RWPE1 (cell line): Measurements from ENCODE around the gene DTX3.
"Not testable (repeated sequence)": the region's sequence is repeated elsewhere in the genome, so short reads cannot be mapped to it uniquely, and the experiment has no call there.

Source experiments
- CTCF ChIA-PET: fragments of 350-600 bp; sonication (Branson Sonifier 250); formaldehyde crosslinking; extraction: SDS; loops from one replicate; lab custom pipeline; 2021; lab: Yijun Ruan, JAX
- POLR2A ChIA-PET: fragments of 400-600 bp; formaldehyde crosslinking; extraction: SDS; loops from one replicate; lab custom pipeline; 2020; ENCODE audit warnings: antibody characterized with exemption; ENCODE audit not compliant: low non-redundant PET; lab: Yijun Ruan, JAX
- DNase-seq: peaks from one replicate; pipeline ENCODE4 v3.0.0; 2012; ENCODE audit warnings: low spot score
- H3K27ac ChIP-seq: fragments of 450-650 bp; 2 replicates; pipeline ENCODE4 v1.5.1; 2017
- TF ChIP-seq, protein P1 (sequence below): fragments of 450-650 bp; conservative IDR thresholded peaks from 2 replicates; pipeline ENCODE4 v1.5.1; 2017; ENCODE audit warnings: low read depth, mild to moderate bottlenecking

DTX3 gene

DNA sequence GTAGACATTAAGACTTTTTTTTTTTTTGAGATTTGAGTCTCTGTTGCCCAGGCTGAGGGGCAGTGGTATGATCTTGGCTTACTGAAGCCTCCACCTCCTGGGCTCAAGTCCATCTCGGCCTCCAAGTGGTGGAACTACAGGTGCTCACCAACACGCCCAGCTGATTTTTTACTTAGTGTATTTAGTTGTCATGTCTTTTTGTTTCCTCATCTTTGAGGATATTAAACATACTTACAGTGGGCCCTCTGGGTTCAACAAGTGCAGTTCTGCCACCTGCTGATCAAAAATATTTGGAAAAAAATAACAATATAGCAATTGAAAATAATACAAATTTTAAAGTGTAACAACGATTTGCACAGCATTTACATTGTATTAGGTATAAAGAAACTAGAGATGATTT, 32.7 kb downstream of the DTX3 start:
- TF ChIP-seq, protein P1, sequence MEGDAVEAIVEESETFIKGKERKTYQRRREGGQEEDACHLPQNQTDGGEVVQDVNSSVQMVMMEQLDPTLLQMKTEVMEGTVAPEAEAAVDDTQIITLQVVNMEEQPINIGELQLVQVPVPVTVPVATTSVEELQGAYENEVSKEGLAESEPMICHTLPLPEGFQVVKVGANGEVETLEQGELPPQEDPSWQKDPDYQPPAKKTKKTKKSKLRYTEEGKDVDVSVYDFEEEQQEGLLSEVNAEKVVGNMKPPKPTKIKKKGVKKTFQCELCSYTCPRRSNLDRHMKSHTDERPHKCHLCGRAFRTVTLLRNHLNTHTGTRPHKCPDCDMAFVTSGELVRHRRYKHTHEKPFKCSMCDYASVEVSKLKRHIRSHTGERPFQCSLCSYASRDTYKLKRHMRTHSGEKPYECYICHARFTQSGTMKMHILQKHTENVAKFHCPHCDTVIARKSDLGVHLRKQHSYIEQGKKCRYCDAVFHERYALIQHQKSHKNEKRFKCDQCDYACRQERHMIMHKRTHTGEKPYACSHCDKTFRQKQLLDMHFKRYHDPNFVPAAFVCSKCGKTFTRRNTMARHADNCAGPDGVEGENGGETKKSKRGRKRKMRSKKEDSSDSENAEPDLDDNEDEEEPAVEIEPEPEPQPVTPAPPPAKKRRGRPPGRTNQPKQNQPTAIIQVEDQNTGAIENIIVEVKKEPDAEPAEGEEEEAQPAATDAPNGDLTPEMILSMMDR, result no peak
- ChIA-PET CTCF (interaction anchor here (0.7 to 1.9 kb wide), 4 partner anchors 17 to 62 kb away, joined by 3 to 6 read pairs (median 4); no protein-coding TSS in a partner anchor), POLR2A (no interaction called here)
- no peak for DNase-seq
- no peak overlapping the region for H3K27ac ChIP-seq

DNA sequence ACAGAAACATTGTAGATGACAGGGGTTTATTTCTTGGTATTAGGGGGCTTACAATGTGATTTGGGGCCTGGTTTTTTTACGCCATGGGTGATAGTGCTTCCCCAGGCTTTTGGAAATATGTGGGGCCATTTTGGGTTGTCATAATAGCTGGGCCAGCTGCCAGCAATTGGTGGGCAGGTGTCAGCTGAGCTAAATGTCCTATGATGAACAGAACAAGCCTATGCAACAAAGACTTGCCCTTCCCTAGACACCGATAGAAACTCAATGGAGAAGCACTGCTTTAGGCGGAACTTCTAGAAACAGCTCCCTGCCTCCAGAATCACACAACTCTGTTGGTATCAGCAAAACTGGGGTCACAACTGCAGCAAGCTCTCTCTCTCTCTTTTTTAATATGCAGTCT, 33.5 kb downstream of the DTX3 start:
- CTCF ChIA-PET, result interaction anchor here (0.6 to 1.9 kb wide), 3 partner anchors 18 to 1315 kb away, joined by 3 to 6 read pairs (median 5); no protein-coding TSS in a partner anchor
- POLR2A ChIA-PET, result no interaction called here
- no peak for DNase-seq
- TF ChIP-seq, protein P1, result no peak
- no peak overlapping the region for H3K27ac ChIP-seq

DNA sequence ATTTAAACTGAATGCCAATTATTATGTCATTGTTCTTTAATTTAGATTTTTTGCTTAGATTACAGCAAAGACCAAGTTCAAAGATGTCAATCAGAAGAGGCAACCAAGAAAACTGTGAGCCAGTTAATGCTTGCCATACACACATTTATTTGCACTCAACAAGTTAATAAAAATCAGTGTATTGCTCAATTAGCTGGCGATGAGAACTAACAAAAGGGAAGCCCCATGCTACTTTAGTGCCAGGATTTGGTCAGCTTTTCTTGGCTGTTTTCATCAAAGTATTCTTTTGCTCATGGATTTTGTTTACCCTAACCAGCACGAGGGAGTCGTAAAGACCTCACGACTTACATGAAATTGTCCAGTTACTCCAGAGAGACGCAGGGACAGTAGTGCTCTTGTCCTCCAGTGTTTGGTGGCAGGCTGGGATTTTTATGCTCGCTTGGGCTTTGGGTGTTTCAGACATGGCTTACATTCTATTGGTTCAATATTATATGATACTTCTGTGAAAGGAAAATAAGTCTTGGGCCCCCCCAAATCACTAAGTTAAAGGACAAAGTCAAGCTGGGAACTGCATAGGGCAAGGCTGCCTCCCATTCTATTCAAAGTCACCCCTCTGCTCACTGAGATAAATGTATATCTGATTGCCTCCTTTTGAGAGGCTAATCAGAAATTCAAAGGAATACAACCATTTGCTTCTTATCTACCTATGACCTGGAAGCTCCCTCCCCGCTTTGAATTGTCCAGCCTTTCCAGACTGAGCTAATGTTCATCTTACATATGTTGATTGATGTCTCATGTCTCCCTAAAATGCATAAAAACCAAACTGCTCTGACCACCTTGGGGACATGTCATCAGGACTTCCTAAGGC, 35.8 kb downstream of the DTX3 start:
- H3K27ac ChIP-seq, result no peak overlapping the region
- TF ChIP-seq, protein P1, result no peak
- ChIA-PET CTCF (interaction anchor here (0.6 to 1.2 kb wide), 2 partner anchors 16 to 57 kb away, joined by 3 to 5 read pairs; no protein-coding TSS in a partner anchor), POLR2A (no interaction called here)
- DNase-seq, result no peak

DNA sequence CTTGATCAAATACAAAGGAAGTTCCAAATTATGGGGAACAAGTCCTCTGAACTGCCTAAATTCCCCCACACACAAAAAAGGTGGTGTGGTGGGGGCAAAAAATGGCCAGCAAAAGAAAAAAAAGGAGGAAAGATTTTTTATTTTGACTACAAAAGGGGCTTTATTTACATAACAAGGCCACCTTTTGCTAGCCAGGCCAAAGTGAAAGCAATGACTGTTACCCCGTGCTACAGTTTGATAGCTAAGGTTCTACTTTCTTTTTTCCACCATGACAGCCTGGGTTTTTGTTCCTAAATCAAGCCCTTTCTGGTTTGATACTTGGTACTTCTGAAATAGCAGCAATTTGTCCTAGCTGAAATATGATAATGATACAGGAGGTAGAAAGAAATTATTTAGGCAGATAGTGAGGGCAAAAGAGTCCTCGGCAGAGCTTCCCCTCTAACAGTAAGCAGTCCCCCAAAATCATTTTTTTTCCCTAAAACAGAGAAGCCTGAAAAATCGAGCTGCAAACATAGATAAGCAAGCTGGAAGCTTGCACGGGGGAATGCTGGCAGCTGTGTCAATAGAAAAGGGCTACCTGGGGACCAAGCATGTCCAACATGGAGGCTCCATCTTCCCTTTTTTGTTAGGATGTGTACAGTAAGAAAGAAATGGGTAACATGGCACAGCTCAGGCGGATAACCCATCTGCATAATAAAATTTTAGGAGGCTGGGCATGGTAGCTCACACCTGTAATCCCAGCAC, 37.2 kb downstream of the DTX3 start:
- ChIA-PET POLR2A (no interaction called here), CTCF (interaction anchor here (0.6 to 1.1 kb wide), 3 partner anchors 9 to 69 kb away, joined by 4 read pairs; partner anchors contain the start of gene B4GALNT1)
- no peak overlapping the region for H3K27ac ChIP-seq
- no peak for DNase-seq
- TF ChIP-seq, protein P1, result no peak

DNA sequence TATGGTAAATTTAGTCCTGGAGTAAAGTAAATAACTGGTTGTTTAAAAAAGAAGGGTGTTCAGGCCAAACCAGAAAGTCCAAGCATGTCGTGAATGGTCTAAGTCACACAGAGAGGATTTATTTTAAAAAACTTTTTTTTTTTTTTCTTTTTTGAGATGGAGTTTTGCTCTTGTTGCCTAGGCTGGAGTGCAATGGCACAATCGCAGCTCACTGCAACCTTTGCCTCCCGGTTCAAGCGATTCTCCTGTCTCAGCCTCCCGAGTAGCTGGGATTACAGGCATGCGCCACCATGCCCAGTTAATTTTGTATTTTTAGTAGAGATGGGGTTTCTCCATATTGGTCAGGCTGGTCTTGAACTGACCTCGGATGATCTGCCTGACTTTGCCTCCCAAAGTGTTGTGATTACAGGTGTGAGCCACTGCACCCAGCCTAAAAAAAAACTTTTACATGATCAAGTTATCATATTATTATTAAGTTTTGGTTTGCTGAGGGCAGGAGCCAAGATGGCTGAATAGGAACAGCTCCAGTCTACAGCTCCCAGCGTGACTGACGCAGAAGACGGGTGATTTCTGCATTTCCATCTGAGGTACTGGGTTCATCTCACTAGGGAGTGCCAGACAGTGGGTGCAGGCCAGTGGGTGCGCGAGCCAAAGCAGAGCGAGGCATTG, 41.5 kb downstream of the DTX3 start:
- CTCF ChIA-PET, result interaction anchor here (1.6 kb wide), 1 partner anchor 13 kb away, joined by 8 read pairs; the partner anchor contains the start of gene B4GALNT1
- DNase-seq, H3K27ac ChIP-seq, POLR2A ChIA-PET: not testable (repeated sequence)

DNA sequence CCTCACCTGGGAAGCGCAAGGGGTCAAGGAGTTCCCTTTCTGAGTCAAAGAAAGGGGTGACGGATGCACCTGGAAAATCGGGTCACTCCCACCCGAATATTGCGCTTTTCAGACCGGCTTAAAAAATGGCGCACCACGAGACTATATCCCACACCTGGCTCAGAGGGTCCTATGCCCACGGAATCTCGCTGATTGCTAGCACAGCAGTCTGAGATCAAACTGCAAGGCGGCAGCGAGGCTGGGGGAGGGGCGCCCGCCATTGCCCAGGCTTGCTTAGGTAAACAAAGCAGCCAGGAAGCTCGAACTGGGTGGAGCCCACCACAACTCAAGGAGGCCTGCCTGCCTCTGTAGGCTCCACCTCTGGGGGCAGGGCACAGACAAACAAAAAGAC, 42.0 kb downstream of the DTX3 start:
- CTCF ChIA-PET, H3K27ac ChIP-seq, POLR2A ChIA-PET, DNase-seq: not testable (repeated sequence)

DNA sequence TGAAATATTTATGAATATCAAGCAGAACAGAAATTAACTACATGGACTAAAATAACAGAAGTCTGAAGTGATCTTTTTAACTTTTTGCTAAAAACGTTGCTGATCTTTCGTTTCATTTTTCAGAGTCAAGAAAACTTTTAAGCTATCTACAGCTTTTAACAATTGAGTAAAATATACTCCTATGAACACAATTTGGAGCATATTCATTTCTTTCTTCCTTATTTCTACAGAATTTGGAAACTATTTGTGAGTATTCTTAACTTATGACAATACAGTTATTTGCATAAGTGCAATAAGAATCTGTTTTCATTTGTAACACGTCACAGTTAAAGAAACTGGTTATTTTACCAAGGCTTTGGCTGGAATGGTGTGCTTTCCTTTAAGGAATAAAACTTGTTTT, 49.4 kb downstream of the DTX3 start:
- TF ChIP-seq, protein P1, result no peak
- ChIA-PET POLR2A (no interaction called here), CTCF (no interaction called here)
- H3K27ac ChIP-seq, result no peak overlapping the region
- DNase-seq, result no peak
